Fibroblast of skin of scalp (primary cell): Measurements from ENCODE around the gene KIAA1958.

Experiments
- DNase-seq: peaks from one replicate; pipeline ENCODE4 v3.0.0-alpha.2; 2013

KIAA1958 gene

GRCh38 chr9:112531666-112532282 is 45.1 kb downstream of the KIAA1958 start:
- DNase-seq = peak; percentile 82

DNA sequence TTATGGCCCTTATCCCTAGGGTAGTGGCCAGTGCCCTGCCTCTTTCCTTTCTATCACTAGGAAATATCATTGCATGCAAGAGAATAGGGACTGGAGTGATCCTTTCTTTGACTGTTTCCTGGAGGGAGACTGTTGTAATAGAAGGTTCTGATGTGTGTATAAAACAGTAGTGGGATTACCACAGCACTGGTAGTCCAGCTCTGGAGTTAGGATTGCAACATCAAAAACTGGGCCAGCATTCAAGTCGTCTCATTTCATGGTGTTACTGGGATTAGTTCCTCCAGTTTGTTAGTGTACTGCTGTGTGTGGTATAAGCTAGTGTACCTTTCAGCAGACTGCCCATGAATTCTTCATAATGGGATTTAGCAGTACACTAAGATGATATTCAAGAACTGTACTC is 45.8 kb downstream of the KIAA1958 start:
- peak; percentile 68 for DNase-seq

GRCh38 chr9:112533660-112534059 is 47.0 kb downstream of the KIAA1958 start:
- no peak for DNase-seq

DNA sequence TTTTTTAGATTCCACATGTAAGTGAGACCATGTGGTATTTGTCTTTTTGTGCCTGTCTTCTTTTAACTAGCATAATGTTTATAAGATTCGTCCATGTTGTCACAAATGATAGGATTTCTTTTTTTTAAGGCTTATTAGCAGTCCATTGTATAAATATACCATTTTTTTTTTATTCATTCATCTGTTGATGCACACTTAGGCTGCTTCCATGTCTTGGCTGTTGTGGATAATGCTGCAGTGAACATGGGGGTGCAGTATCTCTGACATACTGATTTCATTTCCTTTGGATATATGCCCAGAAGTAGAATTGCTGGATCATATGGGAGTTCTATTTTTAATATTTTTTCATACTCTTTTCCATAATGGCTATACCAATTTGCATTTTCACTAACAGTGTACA is 48.7 kb downstream of the KIAA1958 start:
- peak; percentile 83 for DNase-seq

DNA sequence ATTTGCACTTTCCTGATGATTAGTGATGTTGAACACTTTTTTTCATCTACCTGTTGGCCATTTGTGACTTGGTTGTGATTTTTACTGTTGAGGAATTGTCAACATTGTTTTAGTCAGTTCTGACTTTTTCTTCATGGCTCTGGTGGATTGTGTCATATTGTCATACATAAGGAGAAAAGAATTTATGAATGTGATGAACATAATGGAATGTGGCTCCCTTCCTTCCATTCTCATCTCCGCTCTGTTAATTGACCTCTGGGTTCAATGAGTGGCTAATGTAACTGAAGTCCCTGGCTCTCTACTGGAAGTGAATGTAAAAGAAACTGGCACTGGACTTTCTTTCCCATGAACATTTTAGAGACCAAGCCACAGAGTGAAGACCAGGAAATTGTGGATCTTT is 49.2 kb downstream of the KIAA1958 start:
- DNase-seq = peak; percentile 81

DNA sequence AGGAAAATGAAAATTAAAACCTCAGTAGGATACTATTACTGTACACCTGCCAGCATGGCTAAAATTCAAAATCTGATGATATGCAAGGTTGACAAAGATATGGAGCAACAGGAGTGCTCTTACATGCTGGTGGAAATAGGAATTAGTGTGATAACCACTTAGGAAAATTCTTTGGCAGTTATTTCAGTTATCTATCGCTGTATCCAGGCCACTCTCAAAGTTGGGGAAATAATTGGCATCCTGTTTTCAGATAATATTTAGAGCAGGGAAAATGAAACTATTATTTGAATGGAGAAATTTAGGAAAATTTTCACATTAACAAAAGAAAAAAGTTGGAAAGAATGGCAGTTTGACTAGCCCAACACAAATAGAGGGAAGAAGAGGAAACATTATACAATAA is 50.9 kb downstream of the KIAA1958 start:
- DNase-seq = no peak

GRCh38 chr9:112540800-112541199 is 54.2 kb downstream of the KIAA1958 start:
- no peak for DNase-seq

- DNase-seq = peak; percentile 43
Observed at GRCh38 chr9:112541685-112542084, 55.1 kb downstream of the KIAA1958 start.

GRCh38 chr9:112542593-112543292 is 56.1 kb downstream of the KIAA1958 start:
- DNase-seq = no peak

DNA sequence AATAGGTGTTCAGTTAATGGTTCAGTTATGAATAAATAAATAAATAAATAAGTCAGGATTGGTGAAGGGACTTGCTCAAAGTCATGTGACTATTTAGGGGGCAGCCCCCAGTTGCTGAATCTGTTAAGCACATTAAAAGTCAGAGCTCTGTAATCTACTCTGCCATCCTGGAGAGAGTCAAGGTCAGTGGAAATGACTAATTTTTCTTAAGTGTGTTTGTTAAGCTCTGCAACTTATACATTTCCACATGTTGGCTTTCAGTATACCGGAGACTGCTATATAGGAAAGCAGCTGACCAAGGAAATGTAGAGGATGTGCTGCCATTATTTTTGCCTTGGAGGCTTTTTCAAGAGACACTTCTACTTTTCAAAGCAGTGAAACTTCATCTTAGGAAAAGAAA is 57.9 kb downstream of the KIAA1958 start:
- DNase-seq = no peak

- no peak for DNase-seq
Observed at GRCh38 chr9:112545237-112545636, 58.6 kb downstream of the KIAA1958 start.

- peak; percentile 51 for DNase-seq
Observed at GRCh38 chr9:112546149-112547012, 59.8 kb downstream of the KIAA1958 start.

DNA sequence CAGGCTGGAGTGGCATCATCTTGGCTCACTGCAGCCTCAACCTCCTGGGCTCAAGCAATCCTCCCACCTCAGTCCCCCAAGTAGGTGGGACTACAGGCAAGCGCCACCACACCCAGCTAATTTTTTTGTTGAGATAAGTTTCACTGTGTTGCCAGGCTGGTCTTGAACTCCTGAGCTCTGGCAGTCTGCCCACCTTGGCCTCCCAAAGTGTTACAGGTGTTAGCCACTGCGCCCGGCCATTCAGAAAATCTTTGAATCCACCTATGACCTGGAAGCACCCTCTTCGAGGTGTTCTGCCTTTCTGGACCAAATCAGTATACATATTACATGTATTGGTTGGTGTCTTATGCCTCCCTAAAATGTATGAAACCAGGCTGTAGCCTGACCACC is 61.4 kb downstream of the KIAA1958 start:
- no peak for DNase-seq

- DNase-seq = peak; percentile 69
Observed at GRCh38 chr9:112548836-112549595, 62.4 kb downstream of the KIAA1958 start.

DNA sequence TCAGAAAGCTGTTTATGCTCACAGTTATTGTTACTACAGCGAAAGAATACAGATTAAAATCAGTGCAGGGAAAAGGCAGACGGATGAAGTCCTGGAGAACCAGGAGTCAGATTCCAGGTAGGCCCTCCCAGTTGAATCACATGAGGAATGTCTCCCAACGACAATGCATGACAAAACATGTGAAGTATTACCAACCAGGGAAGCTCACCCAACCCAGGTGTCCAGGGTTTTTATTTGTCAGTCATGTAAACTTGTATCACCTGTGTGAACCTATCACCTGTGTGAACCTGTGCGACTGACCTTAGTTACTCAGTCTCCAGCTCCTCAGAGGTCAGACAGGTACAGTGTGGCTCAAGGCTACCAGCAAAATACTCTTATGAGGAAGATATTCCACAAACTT is 63.9 kb downstream of the KIAA1958 start:
- DNase-seq = no peak

DNA sequence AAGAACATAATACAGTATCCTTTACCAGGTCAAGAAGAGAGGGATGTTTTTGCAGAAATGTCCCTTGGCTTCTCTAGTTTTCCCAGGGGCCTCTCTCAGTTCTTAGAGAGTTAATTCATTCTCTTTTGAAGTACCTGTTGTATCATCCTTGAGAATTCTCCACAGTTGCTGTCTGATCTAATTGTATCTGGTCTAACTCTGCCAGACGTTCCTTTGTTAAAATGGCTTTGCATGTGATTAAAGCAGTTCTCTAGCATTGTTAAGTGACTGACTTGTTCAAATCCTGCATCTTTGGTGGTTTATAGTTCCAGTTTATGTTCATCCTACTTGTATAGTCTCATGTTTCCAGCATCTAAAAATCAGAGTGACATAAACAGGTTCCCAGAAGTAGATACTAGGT is 65.0 kb downstream of the KIAA1958 start:
- no peak for DNase-seq

GRCh38 chr9:112552229-112553056 is 65.8 kb downstream of the KIAA1958 start:
- no peak for DNase-seq

- no peak for DNase-seq
Observed at GRCh38 chr9:112553256-112553826, 66.7 kb downstream of the KIAA1958 start.

GRCh38 chr9:112554516-112554915 is 67.9 kb downstream of the KIAA1958 start:
- peak; percentile 29 for DNase-seq

- no peak for DNase-seq
Observed at GRCh38 chr9:112555101-112555643, 68.5 kb downstream of the KIAA1958 start.

DNA sequence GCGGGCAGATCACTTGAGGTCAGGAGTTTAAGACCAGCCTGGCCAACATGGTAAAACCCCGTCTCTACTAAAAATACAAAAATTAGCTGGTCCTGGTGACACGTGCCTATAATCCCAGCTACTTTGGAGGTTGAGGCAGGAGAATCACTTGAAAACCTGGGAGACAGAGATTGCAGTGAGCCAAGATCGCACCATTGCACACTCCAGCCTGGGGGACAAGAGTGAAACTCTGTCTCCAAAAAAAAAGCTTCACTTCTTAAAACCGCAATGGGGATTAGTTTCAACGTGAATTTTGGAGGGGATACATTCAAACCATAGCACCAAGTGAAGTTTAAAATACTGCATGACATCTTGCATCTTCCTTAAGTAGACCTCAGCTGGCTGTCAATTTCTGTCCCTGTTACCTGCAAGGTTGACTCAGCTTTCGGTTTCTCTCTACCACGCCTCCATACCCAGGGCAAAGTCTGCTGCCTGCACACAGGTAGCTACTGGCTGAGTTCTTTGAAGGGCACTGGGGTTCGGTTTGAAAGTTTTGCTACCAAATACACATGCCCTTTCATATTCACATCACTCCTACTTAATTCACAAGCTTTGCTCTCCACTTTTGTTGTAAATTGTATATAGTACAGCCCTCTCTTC is 69.3 kb downstream of the KIAA1958 start:
- no peak for DNase-seq
